NK-92 (cell line): ENCODE data around the gene RUBCN.
"Not testable (repeated sequence)": the region's sequence is repeated elsewhere in the genome, so short reads cannot be mapped to it uniquely, and the experiment has no call there.

Source experiments
- DNase-seq: peaks from one replicate; lab custom pipeline; 2025; ENCODE audit not compliant: unreplicated experiment; lab: John Stamatoyannopoulos, UW

The RUBCN gene

GRCh38 chr3:197686899-197687298, 49.8 kb downstream of the RUBCN start:
- no peak for DNase-seq

DNA sequence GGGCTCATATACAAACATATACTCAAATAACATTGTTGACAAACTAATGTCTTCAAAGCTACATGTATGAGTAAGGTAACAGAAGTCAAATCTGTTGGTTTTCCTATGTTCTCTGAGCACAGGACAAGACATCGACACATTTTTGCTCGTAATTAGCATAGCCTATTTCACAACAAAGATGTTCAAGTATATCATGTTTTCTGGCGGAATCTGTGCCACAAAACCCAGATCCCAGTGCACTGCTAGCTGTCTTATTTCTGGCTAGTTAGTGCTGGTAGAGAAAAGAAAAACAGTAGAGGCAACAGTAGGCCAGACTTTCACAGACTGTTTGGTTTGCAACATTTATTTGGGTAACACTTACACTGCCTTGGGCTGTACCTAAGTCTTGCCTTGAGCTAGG, 51.2 kb downstream of the RUBCN start:
- DNase-seq: no peak

- DNase-seq: no peak
These were observed 53.5 kb downstream of the RUBCN start for GRCh38 chr3:197683191-197683590.

DNA sequence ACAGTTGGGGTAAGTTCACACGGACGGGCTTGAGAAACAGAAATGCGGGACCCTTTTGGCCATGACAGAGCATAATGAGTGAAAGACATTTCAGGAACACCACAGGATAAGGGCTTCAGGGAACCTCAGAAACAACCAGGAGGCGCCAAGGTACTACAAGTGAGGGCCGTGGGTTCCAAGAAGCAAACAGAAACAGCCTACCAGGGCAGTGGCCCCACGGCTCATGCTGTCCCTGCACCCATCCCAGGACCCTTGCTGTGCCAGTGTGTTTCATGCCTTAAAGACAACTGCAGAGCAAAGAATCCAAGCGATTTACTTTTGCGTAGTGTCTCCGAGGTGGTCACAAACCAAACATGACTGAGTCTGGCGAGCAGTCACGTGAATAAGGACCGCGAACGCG, 54.0 kb downstream of the RUBCN start:
- no peak for DNase-seq

DNA sequence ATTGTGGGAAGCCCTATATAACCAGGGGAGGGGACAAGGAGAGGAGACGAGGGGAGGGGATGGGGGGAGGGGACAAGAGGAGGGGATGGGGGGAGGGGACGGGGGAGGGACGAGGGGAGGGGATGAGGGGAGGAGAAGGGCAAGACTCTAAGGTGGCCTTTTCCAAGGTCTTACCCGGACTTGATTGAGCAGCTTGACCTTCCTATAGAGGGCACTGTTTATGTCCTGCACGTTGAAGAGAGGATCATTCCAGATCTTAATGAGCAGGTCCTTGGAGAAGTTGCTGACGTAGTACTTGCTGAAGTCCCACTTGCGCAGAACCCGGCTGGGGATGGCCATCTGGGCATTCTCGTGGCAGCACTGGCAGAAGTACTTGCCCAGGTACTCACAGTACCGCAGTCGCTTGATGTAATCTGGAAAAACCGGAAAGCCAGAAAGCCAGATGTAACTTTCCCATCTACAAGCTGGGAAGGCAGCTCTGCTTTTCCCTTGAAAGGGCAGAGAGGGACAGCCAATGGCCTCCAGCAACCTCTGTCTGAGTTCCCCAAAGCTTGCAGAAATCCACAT, 55.7 kb downstream of the RUBCN start:
- DNase-seq: no peak

DNA sequence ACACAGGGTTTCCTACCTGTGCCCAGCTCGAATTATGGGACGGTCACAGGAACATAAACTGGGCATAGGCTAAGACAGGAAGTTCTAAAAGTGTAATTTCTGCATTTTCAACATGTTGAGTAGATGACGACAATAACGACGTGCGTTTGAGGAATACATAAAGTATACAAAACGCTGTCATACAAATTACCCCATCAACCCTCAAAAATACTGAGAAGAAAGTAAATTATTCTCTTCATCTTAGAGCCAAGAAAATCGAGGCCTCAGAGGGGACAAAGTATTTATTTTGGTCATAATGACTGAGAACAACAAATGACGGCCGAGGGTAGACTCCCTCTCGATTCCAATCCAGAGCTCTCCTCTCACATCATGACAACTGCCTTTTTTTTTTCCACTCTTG, 60.8 kb downstream of the RUBCN start:
- no peak for DNase-seq

- no peak for DNase-seq
These were observed 61.2 kb downstream of the RUBCN start for GRCh38 chr3:197675563-197675860.

GRCh38 chr3:197674741-197675562, 61.8 kb downstream of the RUBCN start:
- no peak for DNase-seq

GRCh38 chr3:197673170-197673569, 63.5 kb downstream of the RUBCN start:
- DNase-seq: no peak

DNA sequence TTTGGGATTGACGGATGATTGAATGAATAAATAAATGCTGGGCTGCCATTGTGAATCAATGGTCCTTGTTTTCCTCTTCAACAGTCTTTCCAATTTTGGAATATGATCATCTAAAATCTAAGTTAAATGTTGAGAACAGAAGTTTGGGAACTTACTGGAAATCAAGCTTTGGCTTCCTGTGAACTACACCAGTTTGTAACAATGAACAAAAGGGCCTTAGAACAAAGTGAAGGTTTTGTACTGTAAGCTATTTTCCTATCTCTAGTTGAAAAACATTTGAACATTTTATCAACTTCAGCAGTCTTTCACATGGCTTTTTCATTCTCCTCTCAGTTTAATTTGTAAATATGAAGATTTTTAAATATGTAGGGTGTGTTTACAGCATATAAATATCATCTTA, 66.3 kb downstream of the RUBCN start:
- no peak for DNase-seq

- no peak for DNase-seq
These were observed 68.7 kb downstream of the RUBCN start for GRCh38 chr3:197667968-197668367.

DNA sequence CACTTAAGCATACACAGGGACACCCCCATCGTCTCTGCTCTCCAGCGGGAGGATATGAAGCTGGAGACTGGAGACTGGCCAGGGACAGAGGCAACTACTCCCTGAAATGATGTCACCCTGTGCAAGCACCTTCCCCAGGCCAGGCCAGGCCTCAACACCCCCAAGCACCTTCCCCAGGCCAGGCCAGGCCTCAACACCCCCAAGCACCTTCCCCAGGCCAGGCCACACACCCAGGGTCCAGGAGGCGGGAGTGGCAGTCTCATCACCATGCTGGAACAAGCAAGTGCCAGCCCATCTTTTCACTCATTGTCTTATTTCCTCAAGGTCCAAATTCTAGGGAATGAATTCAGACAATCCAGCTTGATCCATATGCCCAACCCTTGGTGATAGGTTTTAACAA, 69.4 kb downstream of the RUBCN start:
- DNase-seq: not testable (repeated sequence)

DNA sequence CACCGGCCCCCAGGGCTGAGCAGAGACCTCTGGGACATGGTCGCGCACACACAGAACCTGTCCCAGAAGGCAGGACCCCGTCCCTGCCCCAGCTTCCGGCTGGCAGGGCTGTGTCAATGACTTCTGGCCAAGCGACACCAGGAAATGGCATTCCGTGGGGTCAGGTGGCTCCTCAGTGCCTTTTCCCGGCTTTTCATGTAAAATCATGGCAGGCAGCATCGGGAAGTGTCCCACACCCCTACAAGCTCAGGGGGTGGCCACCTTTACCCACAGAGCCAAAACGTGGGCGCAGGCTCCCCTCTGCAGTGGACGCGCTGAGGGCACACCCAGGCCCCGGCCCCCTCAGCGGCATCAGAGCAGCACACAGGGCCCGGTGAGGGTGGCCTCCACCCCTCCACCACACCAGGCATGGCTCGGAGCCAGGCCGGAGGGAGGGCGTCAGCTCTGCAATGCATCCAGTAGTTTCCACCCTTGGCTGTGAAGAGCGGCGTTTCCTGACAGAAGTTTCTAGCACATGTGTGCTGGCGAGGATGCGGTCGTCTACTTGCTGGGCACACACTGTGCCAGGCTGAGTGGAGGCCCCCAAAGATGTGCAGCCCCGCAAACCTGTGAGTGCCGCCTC, 70.4 kb downstream of the RUBCN start:
- DNase-seq: not testable (repeated sequence)

- DNase-seq: not testable (repeated sequence)
These were observed 71.2 kb downstream of the RUBCN start for GRCh38 chr3:197665549-197665948.

GRCh38 chr3:197665142-197665491, 71.6 kb downstream of the RUBCN start:
- not testable (repeated sequence) for DNase-seq

- not testable (repeated sequence) for DNase-seq
These were observed 72.1 kb downstream of the RUBCN start for GRCh38 chr3:197664414-197665141.

DNA sequence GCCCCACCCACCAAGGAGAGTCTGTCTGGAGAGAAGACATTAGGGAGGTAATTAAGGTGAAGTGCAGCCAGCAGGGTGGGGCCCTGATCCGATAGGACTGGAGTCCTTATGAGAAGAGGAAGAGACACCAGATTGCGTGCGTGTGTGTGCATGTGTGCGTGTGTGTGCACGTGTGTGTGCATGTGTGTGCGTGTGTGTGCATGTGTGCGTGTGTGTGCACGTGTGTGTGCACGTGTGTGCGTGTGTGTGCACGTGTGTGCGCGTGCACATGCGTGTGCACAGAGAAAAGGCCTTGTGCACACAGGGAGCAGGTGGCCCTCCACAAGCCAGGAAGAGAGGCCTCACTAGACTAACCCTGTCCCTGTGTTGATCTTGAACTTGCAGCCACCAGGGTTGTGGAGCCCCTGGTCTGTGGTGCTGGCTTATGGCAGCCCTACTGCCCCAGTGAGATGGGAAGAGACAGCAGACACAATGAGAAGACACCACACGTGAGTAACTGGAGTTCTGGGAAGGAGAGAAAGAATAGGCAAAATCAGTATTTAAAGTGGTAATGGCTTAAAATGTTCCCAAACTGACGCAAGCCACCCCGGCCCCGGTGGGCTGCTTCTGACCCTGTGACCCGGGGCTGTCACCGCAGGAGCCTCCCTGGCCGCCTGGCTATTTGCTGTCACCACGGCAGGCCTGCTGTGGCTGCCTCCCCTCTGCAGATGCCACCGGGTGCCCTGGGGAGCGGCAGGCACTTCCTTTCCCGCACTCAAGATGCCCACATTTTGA, 73.2 kb downstream of the RUBCN start:
- not testable (repeated sequence) for DNase-seq

GRCh38 chr3:197662352-197662751, 74.4 kb downstream of the RUBCN start:
- DNase-seq: not testable (repeated sequence)

DNA sequence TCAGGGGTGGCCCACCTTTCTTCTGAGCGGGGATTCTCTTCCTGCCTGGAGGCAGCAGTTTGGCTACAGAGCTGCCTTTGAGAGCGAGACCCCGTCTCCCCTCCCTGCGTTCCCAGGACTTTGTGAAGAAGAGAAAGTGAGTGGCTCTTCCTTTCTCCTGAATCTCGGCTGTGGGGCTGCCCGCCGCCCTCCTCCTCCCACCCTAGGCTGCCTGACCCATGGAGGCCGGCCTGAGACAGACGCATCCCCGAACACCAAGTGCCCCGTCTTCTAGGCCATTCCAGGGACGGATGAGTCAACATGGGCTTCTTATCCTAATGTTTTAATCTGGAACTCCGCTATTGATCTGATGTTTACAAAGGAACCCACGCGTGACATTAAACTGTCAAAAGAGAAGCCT, 74.8 kb downstream of the RUBCN start:
- not testable (repeated sequence) for DNase-seq

GRCh38 chr3:197661234-197661834, 75.4 kb downstream of the RUBCN start:
- DNase-seq: not testable (repeated sequence)

DNA sequence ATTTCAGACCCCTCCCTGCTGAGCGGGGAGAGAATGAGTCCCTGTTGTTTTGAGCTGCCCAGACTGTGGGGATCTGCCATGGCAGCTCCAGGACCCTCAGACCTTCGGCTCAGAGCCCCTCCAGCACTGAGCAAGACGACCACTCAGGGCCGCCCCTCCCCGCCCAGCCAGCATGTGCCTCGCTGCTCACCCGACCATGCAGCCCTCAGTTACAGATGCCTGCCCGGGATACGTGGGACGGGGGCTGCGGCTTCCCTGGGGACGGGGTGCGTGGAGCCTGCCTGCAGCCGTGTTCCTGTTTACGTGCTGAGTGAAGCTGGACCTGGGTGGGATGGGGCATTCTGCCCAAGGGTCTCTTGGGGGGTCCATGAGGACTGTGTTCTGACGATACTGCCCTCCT, 77.0 kb downstream of the RUBCN start:
- not testable (repeated sequence) for DNase-seq
